Measurements from ENCODE around the gene ALKBH2. TPM values are rescaled to one million over a fixed set of nuclear protein-coding genes. Genes with fewer than 3 reads are reported as not detected.

Gene ALKBH2
- polyA plus RNA-seq, 1 experiment, result 13.2 TPM

DNA sequence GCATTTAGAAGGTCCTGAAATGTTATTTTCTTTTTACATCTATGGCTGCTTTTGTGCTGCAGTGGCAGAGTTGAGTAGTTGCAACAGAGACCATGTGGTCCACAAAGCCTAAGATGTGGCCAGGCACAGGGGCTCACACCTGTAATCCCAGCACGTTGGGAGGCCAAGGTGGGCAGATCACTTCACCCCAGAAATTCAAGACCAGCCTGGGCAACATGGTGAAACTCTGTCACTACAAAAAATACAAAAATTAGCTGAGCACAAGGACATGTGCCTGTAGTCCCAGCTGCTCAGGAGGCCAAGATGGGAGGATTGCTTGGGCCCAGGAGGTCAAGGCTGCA, 27.4 kb downstream of the ALKBH2 start:
- POLR2A ChIA-PET, result no interaction called here
- H3K9me3 ChIP-seq (ENCODE audit: control insufficient read depth, insufficient read depth, low read length), result no peaks in the 10 kb centered on the region
- H3K27me3 ChIP-seq (ENCODE audit: control insufficient read depth, insufficient read depth, low read length), result no peaks in the 10 kb centered on the region
- no peak for DNase-seq (ENCODE audit: low read depth, low spot score)
- H3K4me3 ChIP-seq (ENCODE audit: low read depth, low read length), result no peak overlapping the region
- H3K27ac ChIP-seq (ENCODE audit: low read depth, low read length), result no peak overlapping the region
- TF ChIP-seq, protein P1, sequence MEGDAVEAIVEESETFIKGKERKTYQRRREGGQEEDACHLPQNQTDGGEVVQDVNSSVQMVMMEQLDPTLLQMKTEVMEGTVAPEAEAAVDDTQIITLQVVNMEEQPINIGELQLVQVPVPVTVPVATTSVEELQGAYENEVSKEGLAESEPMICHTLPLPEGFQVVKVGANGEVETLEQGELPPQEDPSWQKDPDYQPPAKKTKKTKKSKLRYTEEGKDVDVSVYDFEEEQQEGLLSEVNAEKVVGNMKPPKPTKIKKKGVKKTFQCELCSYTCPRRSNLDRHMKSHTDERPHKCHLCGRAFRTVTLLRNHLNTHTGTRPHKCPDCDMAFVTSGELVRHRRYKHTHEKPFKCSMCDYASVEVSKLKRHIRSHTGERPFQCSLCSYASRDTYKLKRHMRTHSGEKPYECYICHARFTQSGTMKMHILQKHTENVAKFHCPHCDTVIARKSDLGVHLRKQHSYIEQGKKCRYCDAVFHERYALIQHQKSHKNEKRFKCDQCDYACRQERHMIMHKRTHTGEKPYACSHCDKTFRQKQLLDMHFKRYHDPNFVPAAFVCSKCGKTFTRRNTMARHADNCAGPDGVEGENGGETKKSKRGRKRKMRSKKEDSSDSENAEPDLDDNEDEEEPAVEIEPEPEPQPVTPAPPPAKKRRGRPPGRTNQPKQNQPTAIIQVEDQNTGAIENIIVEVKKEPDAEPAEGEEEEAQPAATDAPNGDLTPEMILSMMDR (IDR thresholded peaks at IDR 0.05; ENCODE audit: low read depth, low read length), result no peak
- CTCF ChIA-PET, result no interaction called here

GRCh38 chr12:109065154-109065852, 28.0 kb downstream of the ALKBH2 start:
- Histone ChIP-seq H3K9me3 (ENCODE audit: control insufficient read depth, insufficient read depth, low read length) (no peaks in the 10 kb centered on the region), H3K27me3 (ENCODE audit: control insufficient read depth, insufficient read depth, low read length) (no peaks in the 10 kb centered on the region), H3K4me3 (ENCODE audit: low read depth, low read length) (no peak overlapping the region), H3K27ac (ENCODE audit: low read depth, low read length) (no peak overlapping the region)
- DNase-seq (ENCODE audit: low read depth, low spot score), result no peak
- CTCF ChIA-PET, result no interaction called here
- POLR2A ChIA-PET, result no interaction called here
- TF ChIP-seq, protein P1 (IDR thresholded peaks at IDR 0.05; ENCODE audit: low read depth, low read length), result no peak

- Histone ChIP-seq H3K9me3 (ENCODE audit: control insufficient read depth, insufficient read depth, low read length) (no peaks in the 10 kb centered on the region), H3K27me3 (ENCODE audit: control insufficient read depth, insufficient read depth, low read length) (no peaks in the 10 kb centered on the region), H3K4me3 (ENCODE audit: low read depth, low read length) (no peak overlapping the region), H3K27ac (ENCODE audit: low read depth, low read length) (no peak overlapping the region)
- ChIA-PET CTCF (no interaction called here), POLR2A (interaction anchor here (0.7 kb wide), 2 partner anchors 125 to 1295 kb away, joined by 5 to 14 read pairs; no protein-coding TSS in a partner anchor)
- TF ChIP-seq, protein P1 (IDR thresholded peaks at IDR 0.05; ENCODE audit: low read depth, low read length), result no peak
- no peak for DNase-seq (ENCODE audit: low read depth, low spot score)
These were observed 29.1 kb downstream of the ALKBH2 start for GRCh38 chr12:109064143-109064542.

DNA sequence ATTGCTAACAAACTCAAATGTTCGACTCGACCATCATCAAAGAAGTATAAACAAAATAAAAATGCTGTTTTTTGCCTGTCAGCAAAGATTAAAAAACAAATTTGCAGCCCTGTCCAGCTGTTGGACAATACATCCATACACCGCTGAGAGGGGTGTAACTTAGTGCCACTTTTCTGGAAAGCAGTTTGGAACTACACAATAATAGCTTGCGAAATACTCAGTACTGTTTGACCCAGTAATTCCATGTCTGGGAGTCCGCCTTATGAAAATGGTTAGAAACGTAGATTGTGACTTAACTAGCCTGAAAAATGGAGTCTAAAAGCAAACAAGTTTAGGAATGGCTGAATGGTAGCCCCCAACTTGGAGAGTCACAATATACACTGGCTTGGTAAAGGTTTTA, 34.5 kb downstream of the ALKBH2 start:
- Histone ChIP-seq H3K27me3 (ENCODE audit: control insufficient read depth, insufficient read depth, low read length) (no peaks in the 10 kb centered on the region), H3K9me3 (ENCODE audit: control insufficient read depth, insufficient read depth, low read length) (no peaks in the 10 kb centered on the region), H3K4me3 (ENCODE audit: low read depth, low read length) (no peak overlapping the region), H3K27ac (ENCODE audit: low read depth, low read length) (no peak overlapping the region)
- POLR2A ChIA-PET, result no interaction called here
- CTCF ChIA-PET, result no interaction called here
- no peak for DNase-seq (ENCODE audit: low read depth, low spot score)
- TF ChIP-seq, protein P1 (IDR thresholded peaks at IDR 0.05; ENCODE audit: low read depth, low read length), result no peak

GRCh38 chr12:109057376-109057775, 35.9 kb downstream of the ALKBH2 start:
- H3K4me3 ChIP-seq (ENCODE audit: low read depth, low read length), result no peak overlapping the region
- POLR2A ChIA-PET, result no interaction called here
- no peaks in the 10 kb centered on the region for H3K27me3 ChIP-seq (ENCODE audit: control insufficient read depth, insufficient read depth, low read length)
- CTCF ChIA-PET, result no interaction called here
- TF ChIP-seq, protein P1 (IDR thresholded peaks at IDR 0.05; ENCODE audit: low read depth, low read length), result no peak
- no peak for DNase-seq (ENCODE audit: low read depth, low spot score)
- no peaks in the 10 kb centered on the region for H3K9me3 ChIP-seq (ENCODE audit: control insufficient read depth, insufficient read depth, low read length)
- no peak overlapping the region for H3K27ac ChIP-seq (ENCODE audit: low read depth, low read length)

All from AG04450 (cell line).